Esophagus muscularis mucosa (tissue), 4 donors: ENCODE measurements around the gene MAN1C1.

ENCODE experiments used
- CTCF ChIP-seq, 3 experiments: fragments of 200-600 bp in 2 of 3; fragments of 450-650 bp in 1 of 3; sonication (generic) in 2 of 3; IDR thresholded peaks; one replicate each; pipeline ENCODE4 v1.5.1; 2017 to 2019; ENCODE audit warnings: antibody characterized with exemption in 3 of 3, mild to moderate bottlenecking in 2 of 3, moderate library complexity in 1 of 3
- EP300 ChIP-seq: sonication (generic); formaldehyde crosslinking; IDR thresholded peaks from one replicate; pipeline ENCODE4 v1.6.1; 2017; ENCODE audit warnings: antibody characterized with exemption
- POLR2A ChIP-seq: fragments of 450-650 bp; IDR thresholded peaks from one replicate; pipeline ENCODE4 v1.6.1; 2017; ENCODE audit warnings: antibody characterized with exemption, moderate library complexity, mild to moderate bottlenecking, low read depth

- TF ChIP-seq CTCF (IDR thresholded peaks at IDR 0.05) = no peak
- TF ChIP-seq EP300 = no peak
- TF ChIP-seq POLR2A = no peak
Observed at GRCh38 chr1:25760871-25761270, 144.3 kb downstream of the MAN1C1 start.
